Measurements from ENCODE around the gene TOP3B.
"Not testable (repeated sequence)": the region's sequence is repeated elsewhere in the genome, so short reads cannot be mapped to it uniquely, and the experiment has no call there.

The TOP3B gene

DNA sequence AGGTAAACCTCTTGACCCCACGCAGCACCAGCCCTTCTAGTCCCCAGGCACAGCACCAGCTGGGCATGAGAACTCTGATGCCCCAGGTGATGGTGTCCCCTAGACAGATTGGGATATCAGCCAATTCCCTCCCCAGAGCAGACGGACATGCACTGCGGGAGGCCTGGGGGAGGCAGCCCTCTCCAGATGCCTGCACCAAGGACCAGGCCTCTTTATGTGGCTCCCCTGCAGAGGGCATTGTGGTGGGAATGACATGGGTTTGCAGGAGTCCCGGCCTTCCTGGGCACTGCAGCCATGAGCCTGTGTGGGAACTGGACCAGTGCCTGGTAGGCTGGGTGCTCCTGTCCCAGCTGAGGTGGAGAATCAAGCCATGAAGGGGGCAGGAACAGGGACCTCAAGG lies 55.9 kb downstream of the TOP3B start:
- DNase-seq (ENCODE audit: low spot score), result no peak

DNA sequence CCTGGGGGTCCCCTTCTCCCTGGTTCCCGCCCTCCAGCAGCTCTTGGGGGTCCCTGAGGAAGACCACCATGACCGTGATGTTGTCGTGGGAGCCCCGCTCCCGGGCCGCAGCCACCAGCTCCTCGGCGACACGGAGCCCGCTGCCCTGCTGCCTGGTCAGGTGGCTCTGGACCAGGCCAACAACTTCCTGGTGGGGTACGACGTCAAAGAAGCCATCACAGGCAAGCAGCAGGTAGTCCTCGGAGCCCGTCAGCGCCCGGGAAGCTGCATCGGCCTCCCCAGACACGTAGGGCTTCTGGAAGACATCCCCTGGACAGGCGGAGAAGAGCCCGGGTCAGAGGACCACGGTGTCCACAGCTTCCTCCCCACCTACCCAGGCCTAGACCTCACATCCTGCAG lies 59.4 kb downstream of the TOP3B start:
- DNase-seq (ENCODE audit: low spot score), result no peak

DNA sequence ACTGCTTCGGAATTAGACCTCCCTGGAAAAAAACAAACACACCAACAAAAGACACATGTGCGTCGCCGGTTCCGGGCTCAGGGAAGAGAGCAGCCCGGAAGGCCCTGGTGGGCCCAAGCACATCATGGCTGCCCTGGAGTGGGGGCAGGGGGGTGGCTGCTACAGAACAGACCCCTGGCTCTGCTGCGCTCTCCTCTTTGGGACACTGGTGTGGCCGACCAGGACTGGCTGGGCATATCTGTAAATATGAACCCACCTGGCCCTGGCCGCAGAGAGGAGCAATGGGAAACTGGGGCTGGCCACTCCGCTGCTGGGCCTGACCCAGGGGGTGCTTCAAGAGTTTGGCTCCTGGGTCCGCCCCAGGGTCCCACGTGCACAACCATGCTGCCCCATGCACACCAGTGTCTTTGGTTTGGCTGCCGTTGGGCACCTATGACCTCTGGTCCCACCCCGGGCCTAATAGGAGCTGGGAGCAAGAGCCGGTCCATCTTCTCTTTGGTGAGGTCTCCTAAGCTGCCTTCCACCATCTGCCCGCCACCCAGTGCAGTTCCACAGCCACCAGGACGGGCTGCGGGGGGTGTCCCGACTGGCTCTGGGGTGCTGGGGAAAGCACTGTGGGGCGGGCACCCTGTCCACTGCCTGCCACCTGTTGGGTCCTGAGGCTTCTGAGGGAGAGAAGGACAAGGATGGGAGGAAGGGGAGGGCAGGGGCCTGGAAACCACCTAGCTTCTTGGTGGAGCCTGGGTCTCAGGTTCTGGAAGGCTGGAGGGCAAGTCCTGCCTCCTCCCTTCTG lies 60.0 kb downstream of the TOP3B start:
- no peak for DNase-seq (ENCODE audit: low spot score)

DNA sequence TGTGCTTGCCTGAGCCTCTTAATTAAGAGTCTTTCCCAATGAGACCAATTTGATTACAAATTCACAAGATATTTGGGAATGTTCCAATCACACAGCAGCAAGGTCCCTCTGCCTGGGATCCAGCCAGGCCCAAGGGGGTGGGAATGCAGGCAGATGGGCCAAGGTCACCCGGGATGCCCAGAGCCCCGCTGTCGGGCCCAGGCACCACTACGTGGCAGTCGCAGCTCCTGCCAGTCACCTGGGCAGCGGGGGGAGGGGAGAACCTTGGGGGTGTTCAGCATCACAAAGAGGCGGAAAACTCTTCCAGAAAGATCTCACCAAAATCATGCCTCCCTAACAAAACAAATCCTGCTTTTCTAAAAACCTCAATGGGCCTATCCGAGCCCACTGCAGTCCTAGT lies 60.9 kb downstream of the TOP3B start:
- no peak for DNase-seq (ENCODE audit: low spot score)

DNA sequence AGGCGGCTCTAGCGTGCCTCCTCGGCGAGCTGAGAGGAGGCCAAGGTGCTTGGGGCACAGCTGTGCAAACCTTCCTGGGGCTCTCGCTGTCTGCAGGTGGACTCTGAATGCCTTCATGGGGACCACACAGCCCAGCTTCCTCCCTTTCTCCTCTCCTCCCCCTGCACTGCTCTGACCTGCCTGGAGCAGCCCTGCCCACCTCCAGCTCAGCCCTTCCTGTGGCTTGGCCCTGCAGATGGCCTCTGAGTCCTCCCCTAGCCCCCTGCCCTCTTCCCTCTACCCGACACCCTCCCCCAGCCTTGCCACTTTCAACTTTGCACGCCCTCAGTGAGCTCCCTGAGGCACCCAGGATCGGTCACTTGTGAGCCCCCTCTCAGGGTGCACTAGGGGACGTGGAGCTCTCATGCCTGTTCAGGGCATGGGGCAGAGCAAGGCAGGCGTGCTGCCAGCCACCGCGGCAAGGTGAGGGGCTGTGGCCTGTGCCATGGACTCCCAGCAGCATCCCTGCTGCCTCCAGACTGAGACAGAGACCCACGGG lies 61.3 kb downstream of the TOP3B start:
- DNase-seq (ENCODE audit: low spot score), result no peak

DNA sequence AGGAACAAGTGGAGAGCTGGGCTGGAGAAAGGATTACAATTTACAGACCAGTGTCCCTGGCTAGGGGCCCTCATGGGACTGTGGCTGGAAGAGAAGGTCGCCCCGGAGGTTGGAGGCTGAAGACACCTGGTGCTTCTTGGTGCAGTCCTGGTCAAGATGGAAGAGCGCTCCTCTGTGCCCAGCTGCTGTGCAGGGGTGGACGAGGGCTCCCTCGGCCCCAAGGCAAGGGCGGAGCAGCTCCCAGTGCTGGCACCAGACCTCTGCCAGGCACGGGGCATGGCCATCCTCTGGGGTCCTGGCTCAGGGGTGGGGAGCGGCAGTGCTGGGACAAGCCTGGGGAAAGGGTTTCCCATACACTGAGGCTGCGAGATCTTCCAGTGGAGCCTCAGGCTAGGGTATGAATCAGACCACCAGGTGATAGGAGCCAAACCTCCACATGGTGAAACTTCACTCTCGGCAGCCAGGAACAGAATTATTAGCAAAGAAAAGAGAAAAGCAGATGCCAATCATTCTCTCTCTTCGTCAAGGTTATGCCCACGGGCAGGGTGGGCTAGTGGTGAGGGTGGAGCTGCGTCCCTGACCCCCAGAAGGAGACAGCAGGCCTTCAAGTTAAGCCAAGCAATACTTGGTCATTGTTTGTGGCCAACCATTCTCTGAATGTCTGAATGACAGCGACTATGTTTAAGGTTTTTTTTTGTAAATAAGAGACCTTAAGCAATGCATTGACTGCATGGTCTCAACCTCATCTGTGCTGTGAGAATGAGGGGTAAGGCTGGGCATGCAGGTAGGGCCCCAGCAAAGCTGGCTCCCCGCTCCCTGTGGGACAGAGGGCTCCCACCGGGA lies 62.0 kb downstream of the TOP3B start:
- no peak for DNase-seq (ENCODE audit: low spot score)

DNA sequence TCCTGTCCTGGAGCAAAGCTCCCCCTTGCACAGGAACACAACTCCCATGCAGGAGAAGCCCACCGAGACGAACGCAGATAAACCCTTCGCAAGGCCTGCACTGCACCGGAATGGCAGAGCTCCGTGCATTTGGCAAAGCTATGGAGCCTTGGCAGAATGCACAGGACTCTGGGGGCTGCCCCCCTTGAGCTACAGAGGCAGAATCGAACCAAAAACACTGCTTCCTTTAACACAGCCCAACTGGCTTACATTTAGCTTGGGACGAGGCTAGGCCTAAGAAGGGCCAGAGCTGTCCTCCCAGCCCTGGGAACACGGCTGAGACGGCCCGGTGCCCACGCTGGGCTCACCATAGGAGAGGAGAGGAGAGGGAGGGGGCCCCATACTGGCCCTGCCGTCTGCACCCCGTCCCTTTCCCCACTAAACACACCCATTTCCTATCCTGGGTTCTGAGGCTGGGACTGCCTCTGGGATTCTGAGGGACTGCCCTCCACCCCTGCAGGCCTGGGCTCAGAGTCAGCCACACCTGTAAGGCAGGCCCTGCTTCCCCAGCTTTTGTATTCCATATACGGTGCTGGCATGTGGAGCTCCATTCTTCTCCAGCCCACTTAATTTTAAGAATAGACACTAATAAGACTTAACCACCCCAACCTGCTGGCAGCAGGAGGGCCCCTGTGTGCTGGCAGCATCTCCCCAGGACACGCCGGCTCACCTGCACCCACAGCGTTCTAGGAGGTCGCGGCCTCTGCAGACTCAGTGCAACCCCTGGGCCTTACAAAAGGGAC lies 62.9 kb downstream of the TOP3B start:
- DNase-seq (ENCODE audit: low spot score), result no peak

DNA sequence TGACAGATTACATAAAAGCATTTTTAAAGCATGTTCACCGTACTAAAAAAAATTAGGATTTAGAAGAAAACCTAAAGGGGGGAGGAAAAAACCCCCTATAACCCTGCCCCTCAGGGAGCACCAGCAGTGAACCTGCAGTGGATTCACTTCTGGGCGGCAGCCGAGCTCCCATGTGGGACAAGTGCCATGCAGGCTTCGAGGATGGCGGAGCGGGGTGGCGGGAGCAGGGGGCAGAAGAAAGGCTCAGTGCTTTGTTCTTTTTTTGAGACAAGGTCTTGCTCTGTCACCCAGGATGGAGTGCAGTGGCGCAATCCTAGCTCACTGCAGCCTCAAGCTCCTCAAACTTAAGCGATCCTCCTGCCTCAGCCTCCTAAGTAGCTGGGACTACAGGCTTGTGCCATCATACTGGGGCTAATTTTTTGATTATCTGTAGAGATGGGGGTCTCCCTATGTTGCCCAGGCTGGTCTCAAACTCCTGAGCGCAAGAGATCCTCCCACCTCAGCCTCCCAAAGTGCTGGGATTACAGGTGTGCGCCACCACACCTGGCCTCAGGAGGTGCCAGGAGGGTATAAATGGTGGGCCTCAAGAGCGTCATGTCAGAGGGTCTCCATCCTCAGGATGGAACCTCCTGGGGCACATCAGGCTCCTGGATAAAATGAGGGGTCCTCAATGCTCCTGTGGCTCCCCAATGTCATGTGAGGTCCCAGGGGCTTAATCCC lies 64.0 kb downstream of the TOP3B start:
- DNase-seq (ENCODE audit: low spot score), result no peak

DNA sequence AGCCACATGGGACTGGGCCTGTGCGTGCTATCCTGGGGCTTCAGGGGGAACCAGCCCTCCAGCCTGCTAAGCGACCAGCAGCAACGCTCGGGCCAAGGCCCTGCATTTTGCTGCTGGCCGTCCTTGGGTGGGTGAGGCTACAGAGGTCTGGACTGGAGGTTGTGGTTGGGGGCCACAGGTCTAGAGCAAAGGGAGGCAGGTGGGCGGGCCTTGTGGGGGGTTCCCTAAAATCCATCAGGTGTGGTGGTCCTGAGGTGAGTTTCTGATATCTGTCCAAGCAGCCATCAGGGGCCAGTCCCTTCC lies 64.7 kb downstream of the TOP3B start:
- DNase-seq (ENCODE audit: low spot score), result no peak

DNA sequence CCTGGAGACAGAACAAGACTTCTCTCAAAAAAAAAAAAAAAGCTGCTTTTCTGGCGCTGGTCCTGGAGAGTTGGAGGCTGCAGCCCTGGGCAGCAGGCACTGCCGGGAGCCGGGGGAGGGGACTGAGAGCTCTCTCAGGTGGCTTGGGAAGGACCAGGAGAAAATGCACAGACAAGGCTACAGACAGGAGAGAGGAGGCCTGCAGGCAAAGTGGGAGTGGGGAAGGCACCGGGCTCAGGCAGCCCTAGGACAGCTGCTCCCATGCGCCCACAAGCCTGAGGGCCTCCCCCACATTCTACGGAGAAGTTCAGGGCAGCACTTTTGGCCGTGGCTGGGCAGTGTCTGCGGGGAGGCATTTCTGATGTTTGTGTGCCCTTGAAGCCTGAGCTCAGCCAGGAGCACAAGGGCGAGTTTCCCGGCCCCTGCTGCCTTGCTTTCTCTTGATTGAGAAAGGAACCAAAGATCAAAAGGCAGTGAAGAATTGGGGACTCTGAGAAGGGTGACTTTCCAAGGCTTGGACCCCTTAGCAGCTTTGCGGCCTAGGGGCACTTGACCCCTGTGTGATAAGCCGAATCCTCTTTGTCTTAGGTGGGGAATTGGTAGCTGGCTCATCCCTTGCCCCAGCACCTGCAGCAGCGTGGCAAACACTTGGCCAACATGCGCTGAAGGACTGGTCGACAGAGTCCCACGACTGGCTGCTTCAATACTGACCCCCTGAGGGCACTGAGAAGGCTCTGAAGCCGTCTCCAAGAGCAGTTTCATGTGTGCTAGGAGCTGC lies 65.2 kb downstream of the TOP3B start:
- no peak for DNase-seq (ENCODE audit: low spot score)

DNA sequence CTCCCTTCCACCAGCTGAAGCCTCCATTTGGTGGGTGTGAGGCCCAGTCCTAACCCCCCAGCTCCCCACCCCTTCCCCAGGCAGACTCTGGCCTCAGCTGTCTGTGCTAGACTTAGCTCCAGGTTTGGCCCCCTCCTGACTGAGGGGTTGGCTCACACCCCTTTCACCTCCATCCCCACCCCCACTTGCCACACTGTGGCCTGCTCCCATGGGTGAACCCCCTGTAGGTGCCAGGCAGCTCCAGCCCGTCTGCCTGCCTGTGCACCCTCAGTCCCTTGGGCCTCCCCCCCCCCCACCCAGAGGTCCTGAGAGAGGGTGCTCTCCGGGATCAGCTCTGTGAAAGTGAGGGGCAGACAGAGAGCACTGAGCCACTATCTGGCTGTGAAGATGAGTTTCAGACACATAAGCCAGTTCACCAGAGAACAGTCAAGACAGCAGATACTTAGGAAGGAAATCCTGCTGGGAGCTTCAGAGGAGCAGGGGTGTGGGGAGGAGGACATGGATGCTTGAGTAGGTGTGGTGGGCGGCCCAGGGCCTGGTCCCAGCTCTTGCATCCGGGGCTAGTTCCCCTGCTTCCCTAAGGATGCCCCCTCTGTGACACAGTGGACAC lies 66.2 kb downstream of the TOP3B start:
- DNase-seq (ENCODE audit: low spot score), result no peak

DNA sequence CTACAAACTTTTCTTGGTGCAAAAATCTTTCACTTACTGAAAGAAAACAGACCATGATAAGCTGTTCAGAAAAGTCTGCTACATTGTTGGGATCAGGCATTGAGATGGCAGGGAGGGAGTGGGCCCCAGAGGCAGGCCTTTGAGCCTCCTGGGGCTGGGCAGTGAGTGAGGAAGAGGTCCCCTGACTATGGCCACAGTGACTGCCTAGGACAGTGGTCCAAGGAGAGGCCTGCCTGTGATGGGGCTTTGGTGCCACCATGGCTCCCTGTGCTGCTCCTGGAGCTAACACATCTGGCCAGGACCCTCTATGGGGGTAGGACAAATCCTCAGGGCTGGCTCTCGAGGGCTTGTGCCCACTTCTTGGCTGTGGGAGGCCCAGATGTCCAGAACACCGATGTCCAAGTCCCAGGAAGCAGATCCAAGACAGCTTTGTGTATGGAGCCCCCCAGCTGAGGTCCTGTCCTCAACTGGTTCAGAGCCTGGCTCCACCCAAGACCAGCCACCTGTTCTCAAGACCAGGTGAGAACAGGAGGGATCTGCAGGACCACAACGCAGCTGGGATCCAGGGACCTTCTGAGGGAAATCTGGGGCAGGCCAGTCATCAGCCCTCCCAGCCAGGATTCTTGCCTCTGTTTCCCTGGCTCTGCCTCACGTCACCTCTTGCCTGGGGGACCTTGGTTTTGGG lies 66.8 kb downstream of the TOP3B start:
- DNase-seq (ENCODE audit: low spot score), result no peak

DNA sequence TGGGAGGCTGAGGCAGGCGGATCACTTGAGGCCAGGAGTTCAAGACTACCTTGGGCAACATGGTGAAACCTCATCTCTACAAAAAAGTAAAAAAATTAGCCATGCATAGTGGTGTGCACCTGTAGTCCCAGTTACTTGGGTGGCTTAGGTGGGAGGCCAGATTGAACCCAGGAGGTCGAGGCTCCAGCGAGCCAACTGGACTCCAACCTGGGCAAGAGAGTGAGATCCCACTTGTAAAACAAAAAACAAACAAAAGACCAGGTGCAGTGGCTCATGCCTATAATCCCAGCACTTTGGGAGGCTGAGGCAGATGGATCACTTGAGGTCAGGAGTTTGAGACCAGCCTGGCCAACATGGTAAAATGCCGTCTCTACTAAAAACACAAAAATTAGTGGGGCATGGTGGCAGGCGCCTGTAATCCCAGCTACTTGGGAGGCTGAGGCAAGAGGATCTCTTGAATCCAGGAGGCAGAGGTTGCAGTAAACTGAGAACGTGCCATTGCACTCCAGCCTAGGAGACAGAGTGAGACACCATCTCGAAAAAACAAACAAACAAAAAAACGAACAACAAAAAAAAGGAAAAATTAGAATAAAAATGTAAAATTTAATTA lies 68.4 kb downstream of the TOP3B start:
- not testable (repeated sequence) for DNase-seq (ENCODE audit: low spot score)

DNA sequence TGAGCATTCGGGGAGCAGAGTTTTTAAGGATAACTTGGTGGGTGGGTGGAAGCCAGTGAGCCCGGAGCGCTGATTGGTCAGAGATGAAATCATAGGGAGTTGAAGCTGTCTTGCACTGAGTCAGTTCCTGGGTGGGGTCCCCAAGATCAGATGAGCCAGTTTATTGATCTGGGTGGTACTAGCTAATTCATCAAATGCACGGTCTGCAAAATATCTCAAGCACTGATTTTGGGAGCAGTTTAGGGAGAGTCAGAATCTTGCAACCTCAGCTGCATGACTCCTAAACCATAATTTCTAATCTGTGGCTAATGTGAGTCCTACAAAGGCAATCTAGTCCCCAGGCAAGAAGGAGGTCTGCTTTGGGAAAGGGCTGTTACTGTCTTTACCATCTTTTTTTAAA lies 72.2 kb downstream of the TOP3B start:
- not testable (repeated sequence) for DNase-seq (ENCODE audit: low spot score)

DNA sequence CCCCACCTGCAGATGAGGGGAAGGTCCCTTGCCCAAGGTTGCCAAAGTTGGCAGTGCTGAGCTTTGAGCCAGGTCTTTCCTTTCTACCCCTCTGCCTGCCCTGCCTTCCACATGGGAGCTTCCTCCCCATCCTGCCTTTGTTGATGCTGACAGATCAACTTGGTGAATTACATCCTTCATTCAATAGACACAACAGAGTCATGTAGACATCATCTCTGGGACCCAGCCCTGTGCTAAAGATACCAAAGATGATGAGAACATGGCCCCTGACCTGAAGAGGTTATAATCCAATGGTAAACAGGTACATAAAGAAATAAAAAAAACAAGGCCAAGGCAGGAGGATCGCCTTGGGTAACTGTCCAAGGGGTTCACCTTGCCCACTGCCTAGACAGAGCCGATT lies 72.7 kb downstream of the TOP3B start:
- no peak for DNase-seq (ENCODE audit: low spot score)

DNA sequence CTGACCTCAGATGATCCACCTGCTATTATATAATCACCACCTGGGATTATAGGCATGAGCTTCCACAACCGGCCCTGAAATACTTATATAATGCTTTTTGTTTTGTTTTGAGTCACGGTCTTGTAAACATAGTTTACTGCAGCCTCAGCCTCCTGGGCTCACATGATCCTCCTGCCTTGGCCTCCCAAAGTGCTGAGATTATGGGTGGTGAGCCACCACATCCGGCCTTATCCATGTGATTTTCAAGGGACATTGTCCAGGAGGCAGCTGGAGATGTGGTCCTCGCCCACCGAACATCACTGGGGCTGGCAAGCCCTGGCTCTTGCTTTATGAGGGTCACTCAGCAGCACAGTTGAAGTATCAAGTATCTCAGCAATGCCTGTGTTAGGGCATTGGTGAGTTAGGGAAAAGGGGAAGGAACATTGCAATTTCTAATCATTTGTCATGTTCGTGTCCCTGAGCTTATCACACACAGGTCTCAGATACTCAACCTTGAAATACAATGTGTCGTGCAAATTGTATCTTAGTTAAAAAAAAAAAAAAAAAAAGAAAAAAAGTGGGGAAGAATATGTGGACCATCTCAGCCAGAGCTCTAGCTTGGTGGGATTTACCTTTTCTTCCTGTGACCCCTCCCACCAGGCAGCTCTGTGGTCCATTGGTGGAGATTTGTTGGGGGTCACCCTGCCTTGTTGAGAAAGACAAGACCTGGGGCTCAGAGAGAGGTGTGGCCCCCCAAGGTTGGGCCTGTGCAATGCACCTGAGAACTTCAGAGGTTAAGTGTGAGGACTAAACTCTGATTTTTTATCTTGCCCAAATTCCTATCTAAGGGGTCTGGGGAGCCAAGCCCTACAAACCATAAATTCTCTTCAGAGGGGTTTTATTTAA lies 74.7 kb downstream of the TOP3B start:
- no peak for DNase-seq (ENCODE audit: low spot score)

Data from ecto neural progenitor cell (in vitro differentiated cells).